K562 (cell line): ENCODE data around the gene CREB3L1. TPM values are rescaled to one million over a fixed set of nuclear protein-coding genes. Genes with fewer than 3 reads are reported as not detected.
A peak's percentile ranks its signal among the peaks of the same experiment; 100 is the strongest.

Experiments used
- ATAC-seq: fragments of 200-7000 bp; cut with Tn5 transposase; 3 replicates; pipeline ENCODE4 v1.9.1; 2020; ENCODE audit warnings: moderate library complexity
- BruUV-seq: library from RNA; stranded (reverse); fragments of 400-500 nt; replicated peaks from 2 replicates; lab custom pipeline; 2021; lab: Mats Ljungman, UMichigan
- CTCF ChIA-PET: fragments of 300-600 bp; formaldehyde crosslinking; extraction: SDS; loops from one replicate; lab custom pipeline; 2021; ENCODE audit warnings: low intra/inter-chr PET ratio; lab: Yijun Ruan, JAX
- POLR2A ChIA-PET: fragments of 300-600, 350-650 bp; sonication (Branson Sonifier 250); formaldehyde crosslinking; extraction: SDS; loops from one replicate; lab custom pipeline; 2021; ENCODE audit warnings: antibody characterized with exemption, inconsistent platforms; lab: Yijun Ruan, JAX
- DNase-seq, 4 experiments: peaks; one replicate each; pipeline versions ENCODE4 v3.0.0 to v3.0.0-alpha.2; 2011 to 2018; ENCODE audit warnings: low spot score in 3 of 4, mixed read lengths in 3 of 4; ENCODE audit errors: extremely low read depth in 1 of 4
- FAIRE-seq: peaks from 2 replicates; lab custom pipeline; 2011; peaks lifted over from hg19 to GRCh38; lab: Jason Lieb, UNC
- H2AFZ ChIP-seq: 2 replicates; pipeline ENCODE4 v1.6.0; 2011; ENCODE audit warnings: low read depth, low read length, control low read depth, inconsistent platforms
- H3K27ac ChIP-seq: fragments of 200-600 bp; 3 replicates; pipeline ENCODE4 v1.8.0; 2011; ENCODE audit warnings: low read depth, mild to moderate bottlenecking, control low read depth, inconsistent platforms, low read length, moderate library complexity, mixed read lengths; ENCODE audit errors: extremely low read depth
- H3K27me3 ChIP-seq, 2 experiments: fragments of 300-600 bp in 1 of 2; 2 replicates in 1 of 2; 3 replicates in 1 of 2; pipeline versions ENCODE4 v1.6.0 to v1.8.0; 2011; ENCODE audit warnings: inconsistent platforms in 2 of 2, low read length in 2 of 2, mild to moderate bottlenecking in 1 of 2, mixed read lengths in 1 of 2, moderate library complexity in 1 of 2; ENCODE audit not compliant: control insufficient read depth in 2 of 2, insufficient read depth in 2 of 2
- H3K36me3 ChIP-seq: fragments of 300-600 bp; 3 replicates; pipeline ENCODE4 v1.8.0; 2011; ENCODE audit warnings: mild to moderate bottlenecking, low read length, inconsistent platforms; ENCODE audit not compliant: control insufficient read depth, insufficient read depth
- H3K4me1 ChIP-seq, 2 experiments: fragments of 200-600 bp in 1 of 2; replicated peaks in 1 of 2; 2 replicates in 1 of 2; 3 replicates in 1 of 2; pipeline versions ENCODE4 v1.5.1 to v1.8.0; 2011; ENCODE audit warnings: inconsistent platforms in 2 of 2, low read length in 2 of 2, mild to moderate bottlenecking in 1 of 2, mixed read lengths in 1 of 2, moderate library complexity in 1 of 2; ENCODE audit not compliant: control insufficient read depth in 2 of 2, insufficient read depth in 2 of 2
- H3K4me2 ChIP-seq: 2 replicates; pipeline ENCODE4 v1.6.1; 2011; ENCODE audit warnings: low read length, control low read depth, inconsistent platforms, mixed read lengths; ENCODE audit not compliant: insufficient read depth
- H3K4me3 ChIP-seq: fragments of 200-600 bp; sonication (generic), shearing (Covaris generic); 2 replicates; pipeline ENCODE4 v1.5.1; 2016; ENCODE audit warnings: control low read depth, inconsistent platforms
- H3K79me2 ChIP-seq: fragments of 200-600 bp; 3 replicates; pipeline ENCODE4 v1.8.0; 2011; ENCODE audit warnings: low read length, inconsistent platforms; ENCODE audit not compliant: control insufficient read depth, insufficient read depth
- H3K9ac ChIP-seq, 2 experiments: 2 replicates each; pipeline versions ENCODE4 v1.6.0 to v1.6.1; 2011; ENCODE audit warnings: low read depth in 2 of 2, low read length in 2 of 2, control low read depth in 1 of 2, inconsistent platforms in 1 of 2, mild to moderate bottlenecking in 1 of 2, mixed read lengths in 1 of 2; ENCODE audit not compliant: insufficient read depth in 1 of 2
- H3K9me1 ChIP-seq: one replicate; pipeline ENCODE4 v1.6.0; 2011; ENCODE audit warnings: inconsistent platforms, mild to moderate bottlenecking, low read length, moderate library complexity; ENCODE audit not compliant: control insufficient read depth, insufficient read depth
- H3K9me3 ChIP-seq: replicated peaks from 2 replicates; pipeline ENCODE4 v1.5.1; 2011; ENCODE audit warnings: low read depth, low read length, inconsistent platforms; ENCODE audit not compliant: control insufficient read depth, insufficient read depth
- H4K20me1 ChIP-seq: replicated peaks from 2 replicates; pipeline ENCODE4 v1.6.1; 2011; ENCODE audit warnings: low read length, inconsistent platforms, mixed read lengths; ENCODE audit not compliant: control insufficient read depth, insufficient read depth
- DACH1 ChIP-seq: fragments of 450-650 bp; IDR thresholded peaks from 2 replicates; pipeline ENCODE4 v1.6.1; 2018; ENCODE audit not compliant: partially characterized antibody
- E4F1 ChIP-seq: fragments of 250-450 bp; sonication (Bioruptor Pico); IDR thresholded peaks from 2 replicates; pipeline ENCODE4 v1.5.0; 2021; ENCODE audit warnings: mild to moderate bottlenecking, borderline replicate concordance
- FOXK1 ChIP-seq: sonication (generic); formaldehyde crosslinking; IDR thresholded peaks from 2 replicates; pipeline ENCODE4 v1.8.0; 2022; ENCODE audit warnings: missing genetic modification reagents, mild to moderate bottlenecking, borderline replicate concordance
- HBP1 ChIP-seq: fragments of 450-650 bp; formaldehyde crosslinking; IDR thresholded peaks from 2 replicates; pipeline ENCODE4 v1.4.0; 2022; ENCODE audit warnings: missing genetic modification characterization
- NEUROD1 ChIP-seq: fragments of 150-350 bp; IDR thresholded peaks from 2 replicates; pipeline ENCODE4 v1.6.1; 2014; ENCODE audit warnings: borderline replicate concordance, low read length, low read depth; ENCODE audit not compliant: partially characterized antibody
- NFYB ChIP-seq: IDR thresholded peaks from 2 replicates; pipeline ENCODE4 v1.6.1; 2011; ENCODE audit warnings: mild to moderate bottlenecking, moderate library complexity; ENCODE audit not compliant: insufficient read length; ENCODE audit errors: extremely low read depth
- PBX2 ChIP-seq, 2 experiments: IDR thresholded peaks in 1 of 2; conservative IDR thresholded peaks in 1 of 2; 2 replicates each; pipeline ENCODE4 v1.6.1; 2016; ENCODE audit warnings: low read depth in 2 of 2, mild to moderate bottlenecking in 1 of 2, missing compliant biosample characterization in 1 of 2, missing genetic modification characterization in 1 of 2, moderate library complexity in 1 of 2
- PHF8 ChIP-seq: fragments of 200-600 bp; sonication (generic); IDR thresholded peaks from 2 replicates; pipeline ENCODE4 v1.6.1; 2012; ENCODE audit warnings: mixed run types, mild to moderate bottlenecking, inconsistent platforms, low read length, moderate library complexity, borderline replicate concordance
- SLC30A9 ChIP-seq: fragments of 250-450 bp; sonication (Bioruptor Pico); IDR thresholded peaks from 2 replicates; pipeline ENCODE4 v1.8.0; 2022; ENCODE audit warnings: mild to moderate bottlenecking, moderate library complexity
- STAT5A ChIP-seq: IDR thresholded peaks from 2 replicates; pipeline ENCODE4 v1.6.1; 2012; ENCODE audit warnings: low read length, inconsistent platforms, borderline replicate concordance
- TAF1 ChIP-seq: IDR thresholded peaks from 2 replicates; pipeline ENCODE4 v1.6.1; 2011; ENCODE audit warnings: mild to moderate bottlenecking, low read length, moderate library complexity; ENCODE audit not compliant: insufficient read depth, control insufficient read depth, severe bottlenecking; ENCODE audit errors: extremely low read depth
- TARDBP ChIP-seq: fragments of 450-650 bp; IDR thresholded peaks from 2 replicates; pipeline ENCODE4 v1.6.1; 2016
- TEAD2 ChIP-seq: fragments of 450-650 bp; IDR thresholded peaks from 2 replicates; pipeline ENCODE4 v1.6.1; 2016; ENCODE audit warnings: missing genetic modification characterization, control low read depth, missing compliant biosample characterization
- ZBTB17 ChIP-seq: fragments of 450-650 bp; formaldehyde crosslinking; IDR thresholded peaks from 2 replicates; pipeline ENCODE4 v1.4.0; 2020; ENCODE audit warnings: mild to moderate bottlenecking
- WGBS: fragments of 100-300 bp; shearing (Covaris generic); methylation state at CpG from one replicate; pipeline ENCODE4 v1.1.6; 2016; ENCODE audit warnings: low coverage, mixed read lengths; ENCODE audit not compliant: insufficient coverage; ENCODE audit errors: missing lambda C conversion rate; 5-methylcytosine and 5-hydroxymethylcytosine counted together
- in situ Hi-C: fragments of 300-500 bp; cut with MboI; formaldehyde crosslinking; loops from 4 replicates; pipeline ENCODE4 v1.15.0; 2018; ENCODE audit warnings: inconsistent platforms, mixed read lengths
- intact Hi-C: fragments of 100-400 bp; cut with micrococcal nuclease; formaldehyde crosslinking; loops from 2 replicates; pipeline ENCODE4 v1.14.2; 2022
- polyA plus RNA-seq, 8 experiments: library from polyadenylated mRNA; depleted of rRNA in 4 of 8; stranded (reverse) in 5 of 8; unstranded in 3 of 8; fragments of >200 nt; fragmentation: Nextera tagmentation in 2 of 8; fragmentation: Illumina TruSeq in 1 of 8; extraction: Ambion mirVana in 2 of 8; extraction: Trizol in 1 of 8; gene quantifications; 2 replicates each; pipeline versions ENCODE4 v1.2.1 to v1.2.3, GENCODE V29; 2011 to 2014; ENCODE audit warnings: inconsistent platforms in 1 of 8, missing spikeins in 1 of 8
- total RNA-seq, 7 experiments: library from RNA; depleted of rRNA in 6 of 7; stranded (reverse); fragments of >200 nt in 6 of 7; fragmentation: Illumina TruSeq in 2 of 7; extraction: Trizol in 2 of 7; gene quantifications; 2 replicates each; pipeline versions ENCODE4 v1.2.1 to v1.2.3, GENCODE V29; 2011 to 2021; ENCODE audit warnings: low replicate concordance in 1 of 7

Gene CREB3L1
- total and polyA plus RNA-seq, 9 of the 15 experiments (the other 6 are each of a cell fraction or from before 2014, with no cell fraction given) = 1.2 to 27.6 (median 3.7) TPM

- no TSS peak for BruUV-seq
- no peaks in the 10 kb centered on the region for H3K9me1 ChIP-seq
- WGBS = 0% methylated on average over 5 of the region's 5 CpGs
- H3K79me2 ChIP-seq = peaks cover 13% of the 10 kb centered on the region; the same call in 2 of the 3 replicates
- H3K4me2 ChIP-seq = peak overlapping the region; percentile 81
- H2AFZ ChIP-seq = peak overlapping the region; percentile 90
- H3K36me3 ChIP-seq = peaks cover 4% of the 10 kb centered on the region; the same call in 1 of the 3 replicates
- peaks cover 32 to 40% of the 10 kb centered on the region in 2 experiments for H3K4me1 ChIP-seq
- DNase-seq = no peak
- no peaks in the 10 kb centered on the region for H3K27me3 ChIP-seq
- H3K9ac ChIP-seq = peak overlapping the region; percentile 83 to 91
- ChIA-PET CTCF (interaction anchor here (0.6 to 1.1 kb wide), 2 partner anchors 72 to 103 kb away, joined by 3 to 6 read pairs; no protein-coding TSS in a partner anchor), POLR2A (interaction anchor here (0.5 to 2.4 kb wide), 5 partner anchors 12 to 972 kb away, joined by 3 to 7 read pairs (median 3); no protein-coding TSS in a partner anchor)
- no peaks in the 10 kb centered on the region for H4K20me1 ChIP-seq
- ATAC-seq = no peak
- intact Hi-C loops = loop anchor here (1.0 to 5.0 kb wide), 3 partner anchors 26 to 245 kb away; no protein-coding TSS in a partner anchor
- H3K9me3 ChIP-seq = peaks cover 2% of the 10 kb centered on the region; the same call in 1 of the 2 replicates
- H3K4me3 ChIP-seq = peak overlapping the region; percentile 35; the same call in 1 of the 2 replicates
- FAIRE-seq = no peak
- H3K27ac ChIP-seq = peak overlapping the region; percentile 97
- in situ Hi-C loops = no loop called here
- peak; percentile 36; the same call in 1 of the 2 replicates for TF ChIP-seq PHF8
- no peak for TF ChIP-seq E4F1
- no peak for TF ChIP-seq SLC30A9 (CRISPR knock-in tag)
- TF ChIP-seq HBP1 (CRISPR knock-in tag) = no peak
- TF ChIP-seq NEUROD1 = no peak
- TF ChIP-seq FOXK1 (CRISPR knock-in tag) = no peak
- TF ChIP-seq DACH1 = peak; percentile 20
- no peak for TF ChIP-seq TARDBP
- no peak for TF ChIP-seq PBX2 (CRISPR knock-in tag; IDR thresholded peaks at IDR 0.05; ENCODE audit: low read depth)
- TF ChIP-seq PBX2 (tag; conservative IDR thresholded peaks at IDR 0.05; ENCODE audit: low read depth) = no peak
- no peak for TF ChIP-seq TEAD2 (tag)
- no peak for TF ChIP-seq ZBTB17 (CRISPR knock-in tag)
- TF ChIP-seq NFYB = no peak
- peak; percentile 36 for TF ChIP-seq TAF1
- TF ChIP-seq STAT5A = no peak
Observed at GRCh38 chr11:46236918-46237247, 40.6 kb upstream of the CREB3L1 start.
